DND-41 (cell line): ENCODE data around the gene LIME1.
A peak's percentile ranks its signal among the peaks of the same experiment; 100 is the strongest.

ENCODE experiments used
- ATAC-seq: fragments of 200-7000 bp; cut with Tn5 transposase; 3 replicates; pipeline ENCODE4 v1.9.1; 2021; ENCODE audit warnings: low read depth; ENCODE audit not compliant: insufficient read depth
- DNase-seq: peaks from one replicate; pipeline ENCODE4 v3.0.0-alpha.2; 2020
- H2AFZ ChIP-seq: 2 replicates; pipeline ENCODE4 v1.6.0; 2012; ENCODE audit warnings: low read depth, low read length
- H3K27ac ChIP-seq: 2 replicates; pipeline ENCODE4 v1.5.1; 2012; ENCODE audit warnings: low read length, inconsistent platforms
- H3K27me3 ChIP-seq: fragments of 200-600 bp; sonication (generic); 2 replicates; pipeline ENCODE4 v1.6.0; 2012; ENCODE audit warnings: low read length, mild to moderate bottlenecking, inconsistent platforms; ENCODE audit not compliant: insufficient read depth, poor library complexity
- H3K36me3 ChIP-seq: 2 replicates; pipeline ENCODE4 v1.5.1; 2012; ENCODE audit warnings: low read length, inconsistent platforms; ENCODE audit not compliant: insufficient read depth
- H3K4me1 ChIP-seq: 2 replicates; pipeline ENCODE4 v1.5.1; 2012; ENCODE audit warnings: mild to moderate bottlenecking, low read length; ENCODE audit not compliant: insufficient read depth
- H3K4me2 ChIP-seq: 2 replicates; pipeline ENCODE4 v1.6.0; 2012; ENCODE audit warnings: mild to moderate bottlenecking, moderate library complexity, low read length, inconsistent platforms; ENCODE audit not compliant: insufficient read depth
- H3K4me3 ChIP-seq, 2 experiments: fragments of 200-600 bp in 1 of 2; shearing (Covaris generic) in 1 of 2; 2 replicates each; pipeline ENCODE4 v1.5.1; 2012 to 2016; ENCODE audit warnings: inconsistent platforms in 2 of 2, low read length in 2 of 2, mild to moderate bottlenecking in 2 of 2, low read depth in 1 of 2, moderate library complexity in 1 of 2
- H3K79me2 ChIP-seq: 2 replicates; pipeline ENCODE4 v1.6.0; 2012; ENCODE audit warnings: low read length, inconsistent platforms; ENCODE audit not compliant: insufficient read depth
- H3K9ac ChIP-seq: 2 replicates; pipeline ENCODE4 v1.6.0; 2012; ENCODE audit warnings: low read depth, mild to moderate bottlenecking, inconsistent platforms, low read length, moderate library complexity
- H3K9me3 ChIP-seq: 2 replicates; pipeline ENCODE4 v1.5.1; 2012; ENCODE audit warnings: low read length, moderate library complexity, mild to moderate bottlenecking, inconsistent platforms; ENCODE audit not compliant: insufficient read depth, severe bottlenecking
- H4K20me1 ChIP-seq: 2 replicates; pipeline ENCODE4 v1.6.0; 2012; ENCODE audit warnings: low read length; ENCODE audit not compliant: insufficient read depth
- CTCF ChIP-seq: IDR thresholded peaks from 2 replicates; pipeline ENCODE4 v1.5.1; 2012; ENCODE audit warnings: borderline replicate concordance, low read length, moderate library complexity, mild to moderate bottlenecking; ENCODE audit not compliant: poor library complexity, severe bottlenecking; ENCODE audit errors: extremely low read depth
- EZH2 ChIP-seq: IDR thresholded peaks from 3 replicates; pipeline ENCODE4 v1.6.1; 2012; ENCODE audit warnings: borderline replicate concordance, low read depth, mild to moderate bottlenecking, moderate library complexity, low read length, inconsistent platforms; ENCODE audit not compliant: severe bottlenecking

Gene LIME1

GRCh38 chr20:63738687-63739129 is 2.2 kb downstream of the LIME1 start:
- no peak overlapping the region for H3K27ac ChIP-seq
- H3K27me3 ChIP-seq, result no peaks in the 10 kb centered on the region
- peak overlapping the region in 1 of 2 experiments; percentile 52; a peak in 1 of 4 replicates for H3K4me3 ChIP-seq
- TF ChIP-seq EZH2, result no peak
- peak; percentile 8 for TF ChIP-seq CTCF
- H3K9me3 ChIP-seq, result no peaks in the 10 kb centered on the region
- peaks cover 47% of the 10 kb centered on the region for H4K20me1 ChIP-seq
- H3K4me2 ChIP-seq, result peak overlapping the region; percentile 67
- H2AFZ ChIP-seq, result no peak overlapping the region
- peaks cover 75% of the 10 kb centered on the region for H3K36me3 ChIP-seq
- peak; percentile 34 for DNase-seq
- H3K79me2 ChIP-seq, result peaks cover 12% of the 10 kb centered on the region; the same call in 1 of the 2 replicates
- peaks cover 22% of the 10 kb centered on the region for H3K4me1 ChIP-seq
- peak; percentile 7; the same call in 1 of the 3 replicates for ATAC-seq
- peak overlapping the region; percentile 59; the same call in 1 of the 2 replicates for H3K9ac ChIP-seq

DNA sequence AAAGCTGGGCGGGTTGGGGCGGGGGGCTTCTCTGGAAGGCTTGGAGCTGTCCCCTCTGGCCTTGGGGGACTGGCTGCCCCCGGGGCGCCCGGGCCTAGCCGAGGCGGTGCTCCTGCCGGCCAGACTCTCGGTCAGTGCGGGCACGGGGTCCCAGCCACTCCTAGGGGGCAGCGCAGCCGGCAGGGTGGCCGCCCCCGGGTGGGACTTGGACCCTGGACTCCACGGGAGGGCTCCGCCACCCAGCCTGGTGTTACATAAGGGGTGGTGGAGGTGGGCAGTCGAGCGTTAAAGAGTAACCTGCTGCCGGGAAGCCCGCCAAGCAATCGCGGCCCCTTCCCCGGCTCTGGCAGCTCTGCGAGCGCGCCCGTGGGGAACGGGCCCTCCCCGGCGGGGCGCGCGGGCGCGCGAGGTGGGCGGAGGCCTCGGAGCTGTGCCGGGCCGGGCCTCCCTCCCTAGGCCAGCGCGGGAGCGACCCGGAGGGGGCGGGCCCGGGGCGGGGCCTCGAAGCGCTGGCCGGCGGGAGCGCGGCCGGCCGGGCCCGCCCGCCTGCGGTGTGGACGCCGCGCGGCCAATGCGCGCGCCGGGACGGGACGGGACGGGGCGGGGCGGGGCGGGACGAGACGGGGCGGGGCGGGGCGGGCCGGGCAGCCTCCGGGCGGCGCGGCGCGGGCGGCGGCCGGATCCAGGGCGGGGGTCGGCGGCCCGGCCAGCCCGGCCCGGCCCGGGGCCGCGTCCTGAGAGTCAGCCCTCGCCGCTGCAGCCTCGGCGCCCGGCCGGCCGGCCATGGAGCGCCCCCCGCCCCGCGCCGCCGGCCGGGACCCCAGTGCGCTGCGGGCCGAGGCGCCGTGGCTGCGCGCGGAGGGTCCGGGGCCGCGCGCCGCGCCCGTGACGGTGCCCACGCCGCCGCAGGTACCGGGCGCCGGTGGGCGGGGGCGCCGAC is 2.9 kb downstream of the LIME1 start, which contains the start of gene SLC2A4RG:
SLC2A4RG (plus strand) TSS at position 647 of the 940 bp plus-strand sequence; CDS start at position 784, 137 bp downstream.
- Histone ChIP-seq H3K9ac (peak within 1 kb of the TSS; percentile 74), H3K27me3 (no peaks in the 10 kb centered on the region), H2AFZ (peak within 1 kb of the TSS; percentile 64), H3K9me3 (no peaks in the 10 kb centered on the region), H3K36me3 (peaks cover 68% of the 10 kb centered on the region), H3K27ac (peak within 1 kb of the TSS; percentile 76), H4K20me1 (peaks cover 41% of the 10 kb centered on the region), H3K4me3 (peak within 1 kb of the TSS; percentile 28 to 63), H3K4me1 (peaks cover 22% of the 10 kb centered on the region), H3K4me2 (peak within 1 kb of the TSS; percentile 80), H3K79me2 (peaks cover 8% of the 10 kb centered on the region; the same call in 1 of the 2 replicates)
- TF ChIP-seq EZH2, result no peak
- TF ChIP-seq CTCF, result peak; percentile 17
- ATAC-seq (peak; percentile 67), DNase-seq (peak; percentile 75)

GRCh38 chr20:63740070-63740626 is 3.7 kb downstream of the LIME1 start:
- Histone ChIP-seq H3K9me3 (no peaks in the 10 kb centered on the region), H3K79me2 (peaks cover 8% of the 10 kb centered on the region; the same call in 1 of the 2 replicates), H3K36me3 (peaks cover 61% of the 10 kb centered on the region), H4K20me1 (peaks cover 34% of the 10 kb centered on the region), H3K9ac (peak overlapping the region; percentile 74), H2AFZ (peak overlapping the region; percentile 57), H3K4me1 (peaks cover 22% of the 10 kb centered on the region), H3K27me3 (no peaks in the 10 kb centered on the region), H3K4me3 (peak overlapping the region; percentile 28 to 63), H3K27ac (peak overlapping the region; percentile 66), H3K4me2 (peak overlapping the region; percentile 80)
- TF ChIP-seq CTCF (no peak), EZH2 (no peak)
- DNase-seq (peak; percentile 71), ATAC-seq (peak; percentile 41)
